ENCODE measurements around the gene DYSF. TPM values are rescaled to one million over a fixed set of nuclear protein-coding genes. Genes with fewer than 3 reads are reported as not detected.
A peak's percentile ranks its signal among the peaks of the same experiment; 100 is the strongest.

DYSF gene
- total RNA-seq, 2 donors from 2014 or later = 0.34 to 2.8 TPM

DNA sequence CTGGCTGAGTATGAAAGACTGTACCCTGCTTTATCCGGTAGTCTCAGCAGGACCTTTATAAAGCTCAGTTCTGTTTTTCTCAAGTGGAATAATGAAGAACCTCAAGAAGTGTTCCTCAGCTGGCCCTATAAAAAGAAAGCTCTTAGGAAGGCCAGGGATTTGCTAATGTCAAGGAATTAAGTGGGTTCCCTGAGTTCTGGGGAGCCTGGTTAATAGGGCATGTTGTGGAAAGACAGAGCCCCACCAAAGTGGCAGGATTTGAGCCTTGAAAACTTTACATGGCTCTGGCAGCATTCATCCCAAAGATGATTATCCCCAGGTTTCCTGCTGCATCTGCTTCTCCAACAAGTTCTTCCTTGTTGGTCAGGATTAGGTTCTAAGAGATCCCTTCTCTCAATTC is 6.9 kb upstream of the DYSF start:
- H3K4me1 Mint-ChIP-seq = peaks cover 5% of the 10 kb centered on the region
- no peaks in the 10 kb centered on the region for H3K9me3 ChIP-seq (ENCODE audit: control insufficient read depth, low read length, poor library complexity, severe bottlenecking)
- no peak for DNase-seq
- no peak overlapping the region for H3K4me3 Mint-ChIP-seq
- peaks cover 7% of the 10 kb centered on the region for H3K27me3 Mint-ChIP-seq
- no peak overlapping the region for H3K27ac Mint-ChIP-seq
- no peak for ATAC-seq
- no peaks in the 10 kb centered on the region for H3K36me3 Mint-ChIP-seq (ENCODE audit: low read depth)

DNA sequence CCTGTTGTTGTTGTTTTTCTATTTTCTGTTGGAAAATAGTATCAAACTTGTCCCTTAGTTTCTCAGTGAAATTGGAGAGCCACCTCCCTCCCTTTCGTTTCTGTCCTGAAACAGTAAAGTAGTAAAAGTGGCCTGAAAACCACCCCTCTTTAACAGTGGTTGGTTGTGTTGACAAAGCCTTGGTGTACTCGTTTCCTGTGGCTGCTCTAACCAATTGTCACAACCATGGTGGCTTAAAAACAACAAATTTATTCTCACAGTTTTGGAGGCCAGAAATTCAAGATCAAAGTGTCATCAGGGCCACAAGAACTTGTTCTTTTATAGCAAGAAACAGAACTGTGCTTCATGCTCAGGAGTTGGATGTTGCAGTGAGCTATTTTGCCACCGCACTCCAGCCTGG is 4.0 kb upstream of the DYSF start:
- Mint-ChIP-seq H3K4me1 (peaks cover 12% of the 10 kb centered on the region), H3K4me3 (no peak overlapping the region), H3K36me3 (ENCODE audit: low read depth) (no peaks in the 10 kb centered on the region), H3K27ac (no peak overlapping the region), H3K27me3 (peaks cover 22% of the 10 kb centered on the region)
- DNase-seq = no peak
- H3K9me3 ChIP-seq (ENCODE audit: control insufficient read depth, low read length, poor library complexity, severe bottlenecking) = no peaks in the 10 kb centered on the region
- ATAC-seq = no peak

DNA sequence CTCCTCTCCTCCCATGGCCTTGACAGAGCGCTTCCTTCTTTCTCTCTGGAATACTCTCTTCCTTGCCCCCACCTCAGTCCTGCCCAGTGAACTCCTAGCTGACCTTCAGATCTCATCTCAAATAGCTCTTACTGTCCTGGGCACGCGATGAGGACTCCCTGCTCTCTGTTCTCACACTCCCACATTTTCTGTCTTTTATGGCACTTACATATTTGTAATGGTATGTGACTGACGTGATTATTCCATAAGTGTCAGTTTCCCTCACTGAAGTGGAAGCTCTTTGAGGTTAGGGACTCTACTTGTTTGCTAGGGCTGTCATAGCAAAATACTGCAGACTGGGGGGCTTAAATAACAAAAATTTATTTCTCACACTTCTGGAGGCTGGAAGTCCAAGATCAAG is 1.7 kb upstream of the DYSF start:
- no peak for DNase-seq
- no peak overlapping the region for H3K27ac Mint-ChIP-seq
- no peaks in the 10 kb centered on the region for H3K9me3 ChIP-seq (ENCODE audit: control insufficient read depth, low read length, poor library complexity, severe bottlenecking)
- no peak overlapping the region for H3K4me3 Mint-ChIP-seq
- peaks cover 9% of the 10 kb centered on the region for H3K36me3 Mint-ChIP-seq (ENCODE audit: low read depth)
- H3K4me1 Mint-ChIP-seq = peaks cover 17% of the 10 kb centered on the region
- ATAC-seq = no peak
- H3K27me3 Mint-ChIP-seq = peaks cover 46% of the 10 kb centered on the region

DNA sequence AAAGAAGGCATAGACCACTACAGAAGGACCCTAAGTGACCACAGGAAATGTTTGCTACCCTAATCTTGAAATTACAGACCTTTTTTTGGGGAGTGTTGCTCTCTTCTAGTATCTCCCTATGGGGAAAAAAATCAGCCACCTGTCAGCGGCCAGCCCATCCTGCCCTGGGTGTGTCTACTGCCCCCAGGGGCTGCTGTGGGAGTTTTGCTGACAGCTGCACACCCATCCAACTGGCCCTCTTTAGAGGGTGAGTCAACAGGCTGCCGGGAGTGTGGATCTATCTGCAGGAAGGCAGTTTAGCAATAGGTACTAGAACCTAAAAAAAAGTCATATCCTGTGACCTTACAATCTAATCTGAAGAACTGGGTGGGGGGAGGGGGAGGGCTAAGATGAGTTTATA is 796 bp upstream of the DYSF start:
- no peak overlapping the region for H3K4me3 Mint-ChIP-seq

DNA sequence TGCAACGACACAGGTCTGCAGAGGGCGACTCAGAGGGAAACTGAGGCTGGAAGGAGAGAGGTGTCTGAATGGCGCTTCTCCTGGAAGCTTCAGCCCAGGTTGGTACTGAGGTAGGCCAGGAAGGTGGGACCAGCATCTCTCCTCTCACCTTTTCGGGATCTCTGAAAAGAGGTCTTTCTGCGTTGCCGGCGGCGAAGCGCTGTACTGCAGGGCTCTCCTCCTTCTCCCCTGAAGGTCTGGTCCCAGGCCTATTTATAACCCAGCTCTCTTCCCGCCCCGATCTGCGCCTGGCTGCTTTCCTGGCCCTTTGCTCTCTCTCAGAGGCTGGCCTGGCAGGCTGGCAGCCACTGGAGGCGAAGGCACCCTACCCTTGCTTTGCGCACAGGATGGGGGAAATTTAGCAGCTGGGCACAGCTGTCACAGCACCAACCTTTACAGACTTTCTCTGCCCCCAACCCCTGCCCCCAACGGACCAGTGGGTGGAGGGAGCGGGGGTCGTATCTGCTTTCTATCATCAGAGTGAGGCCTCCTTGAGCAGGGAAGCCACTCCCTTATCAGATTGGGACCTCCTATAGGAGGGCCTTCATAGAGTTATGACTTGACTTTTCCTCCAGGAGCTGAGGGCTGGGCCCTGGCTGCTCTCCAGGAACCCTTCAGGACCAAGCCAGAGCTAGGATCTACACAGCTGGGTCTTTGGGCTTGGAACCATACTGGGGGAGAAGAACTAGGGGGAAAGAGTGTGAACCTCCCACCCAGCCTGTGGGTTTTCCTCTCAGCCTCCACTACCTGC is 1.1 kb downstream of the DYSF start:
- DNase-seq = no peak
- Mint-ChIP-seq H3K27ac (no peak overlapping the region), H3K4me1 (peaks cover 17% of the 10 kb centered on the region), H3K27me3 (peaks cover 64% of the 10 kb centered on the region), H3K4me3 (peak overlapping the region; percentile 78), H3K36me3 (ENCODE audit: low read depth) (peaks cover 9% of the 10 kb centered on the region)
- ATAC-seq = no peak
- H3K9me3 ChIP-seq (ENCODE audit: control insufficient read depth, low read length, poor library complexity, severe bottlenecking) = no peaks in the 10 kb centered on the region

More for the DNA sequence above, 796 bp upstream of the DYSF start:
- Mint-ChIP-seq H3K27me3 (peaks cover 50% of the 10 kb centered on the region), H3K4me1 (peaks cover 17% of the 10 kb centered on the region), H3K36me3 (ENCODE audit: low read depth) (peaks cover 9% of the 10 kb centered on the region), H3K27ac (no peak overlapping the region)
- no peak for ATAC-seq
- H3K9me3 ChIP-seq (ENCODE audit: control insufficient read depth, low read length, poor library complexity, severe bottlenecking) = no peaks in the 10 kb centered on the region
- no peak for DNase-seq

DNA sequence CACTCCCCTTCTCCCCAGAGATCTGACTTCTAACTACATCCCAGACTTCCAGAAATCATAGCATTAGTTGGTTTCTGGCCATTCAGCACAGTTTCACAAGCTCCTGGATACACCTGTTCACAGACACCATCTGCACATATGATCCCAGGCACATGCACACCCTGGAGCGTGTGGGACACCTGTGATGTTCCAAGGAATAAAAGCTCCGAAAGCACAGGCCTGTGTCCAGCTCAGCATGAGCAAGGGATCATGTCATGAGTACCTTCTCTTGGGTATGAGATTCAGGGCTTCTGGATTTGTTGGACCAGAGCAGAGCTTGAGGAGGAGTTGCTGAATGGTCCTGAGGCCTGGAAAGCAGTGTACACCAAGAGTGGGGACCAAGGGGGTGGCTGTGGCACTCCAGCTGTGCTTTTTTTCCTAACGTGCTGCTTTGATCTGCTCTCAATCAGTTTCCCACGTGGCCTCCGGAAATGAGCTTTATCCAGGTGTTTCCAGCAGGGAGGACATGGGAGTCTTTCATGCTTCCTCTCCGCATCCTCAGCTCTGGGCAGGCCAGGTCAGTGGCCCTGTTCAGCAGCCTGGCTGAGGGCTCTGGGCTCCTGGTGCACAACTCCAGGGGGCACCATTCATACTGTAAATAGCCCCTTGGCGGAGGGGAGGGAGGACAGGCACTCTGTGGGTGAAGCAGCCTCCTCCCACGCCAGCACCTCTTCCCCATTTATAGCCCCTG is 1.8 kb downstream of the DYSF start:
- no peak for DNase-seq
- H3K4me3 Mint-ChIP-seq = peak overlapping the region; percentile 52
- ATAC-seq = no peak
- H3K27ac Mint-ChIP-seq = no peak overlapping the region
- no peaks in the 10 kb centered on the region for H3K9me3 ChIP-seq (ENCODE audit: control insufficient read depth, low read length, poor library complexity, severe bottlenecking)
- H3K4me1 Mint-ChIP-seq = peaks cover 17% of the 10 kb centered on the region
- H3K27me3 Mint-ChIP-seq = peaks cover 64% of the 10 kb centered on the region
- H3K36me3 Mint-ChIP-seq (ENCODE audit: low read depth) = peaks cover 9% of the 10 kb centered on the region

DNA sequence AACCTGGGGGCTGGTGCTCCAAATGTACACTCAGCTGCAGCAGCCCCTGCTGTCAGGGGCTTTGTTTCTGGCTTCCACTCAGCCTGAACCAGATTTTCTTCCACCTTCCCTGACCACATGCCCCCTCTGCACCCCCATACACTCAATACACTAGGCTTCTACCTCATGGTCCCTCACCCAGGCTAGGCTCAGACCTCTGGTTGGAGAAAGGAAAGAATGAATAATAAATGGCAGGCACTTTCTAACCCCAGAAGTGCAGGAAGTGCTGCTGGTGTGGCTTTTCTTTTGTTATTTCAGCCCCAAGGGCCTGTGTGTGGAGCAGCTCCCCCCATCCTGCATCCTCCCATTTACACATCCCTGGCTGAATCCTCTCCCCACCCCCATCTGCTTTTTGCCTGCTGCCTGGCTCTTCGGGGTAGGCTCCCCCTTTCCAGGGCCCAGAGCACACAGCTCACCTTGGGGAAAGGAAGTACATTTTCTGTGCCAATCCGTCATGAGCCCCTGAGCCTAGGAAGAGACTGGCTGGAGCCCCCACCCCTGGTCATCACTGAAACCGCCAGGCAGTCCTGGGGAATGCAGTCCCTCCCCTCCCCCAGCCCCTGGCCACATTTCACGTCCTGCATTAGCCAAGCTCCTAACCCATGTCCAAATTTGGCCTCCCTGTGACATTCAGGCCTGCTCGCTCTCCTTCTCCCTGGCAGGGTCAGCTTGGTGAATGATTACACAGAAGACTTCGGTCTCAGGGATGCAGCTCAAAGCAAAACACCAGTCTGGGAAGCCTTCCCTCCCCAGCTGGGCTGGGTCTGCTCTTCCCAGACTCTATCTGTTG is 2.6 kb downstream of the DYSF start:
- H3K27me3 Mint-ChIP-seq = peaks cover 63% of the 10 kb centered on the region
- no peak overlapping the region for H3K4me3 Mint-ChIP-seq
- peaks cover 17% of the 10 kb centered on the region for H3K4me1 Mint-ChIP-seq
- ATAC-seq (no peak), DNase-seq (no peak)
- no peak overlapping the region for H3K27ac Mint-ChIP-seq
- H3K9me3 ChIP-seq (ENCODE audit: control insufficient read depth, low read length, poor library complexity, severe bottlenecking) = no peaks in the 10 kb centered on the region
- peaks cover 9% of the 10 kb centered on the region for H3K36me3 Mint-ChIP-seq (ENCODE audit: low read depth)

DNA sequence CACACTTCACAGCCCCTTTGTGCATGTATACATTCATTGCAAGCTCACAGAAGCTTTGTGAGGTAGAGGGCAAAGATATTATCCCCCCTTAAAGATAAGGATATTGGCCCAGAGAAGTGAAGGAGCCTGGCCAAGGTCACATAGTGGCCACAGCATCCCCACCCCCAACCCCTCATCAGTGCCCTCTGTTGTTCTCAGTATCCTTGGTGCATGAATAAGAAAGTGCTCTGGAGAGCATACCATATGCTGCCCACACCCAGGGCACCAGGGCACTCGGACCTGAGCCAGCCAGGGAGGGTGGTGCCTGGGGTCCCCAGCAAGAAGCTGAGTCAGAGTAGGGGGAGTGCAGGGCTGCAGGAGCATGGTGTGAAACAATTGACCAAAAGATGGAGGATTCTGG is 3.3 kb downstream of the DYSF start:
- Mint-ChIP-seq H3K4me3 (no peak overlapping the region), H3K27ac (no peak overlapping the region), H3K27me3 (peaks cover 62% of the 10 kb centered on the region)

DNA sequence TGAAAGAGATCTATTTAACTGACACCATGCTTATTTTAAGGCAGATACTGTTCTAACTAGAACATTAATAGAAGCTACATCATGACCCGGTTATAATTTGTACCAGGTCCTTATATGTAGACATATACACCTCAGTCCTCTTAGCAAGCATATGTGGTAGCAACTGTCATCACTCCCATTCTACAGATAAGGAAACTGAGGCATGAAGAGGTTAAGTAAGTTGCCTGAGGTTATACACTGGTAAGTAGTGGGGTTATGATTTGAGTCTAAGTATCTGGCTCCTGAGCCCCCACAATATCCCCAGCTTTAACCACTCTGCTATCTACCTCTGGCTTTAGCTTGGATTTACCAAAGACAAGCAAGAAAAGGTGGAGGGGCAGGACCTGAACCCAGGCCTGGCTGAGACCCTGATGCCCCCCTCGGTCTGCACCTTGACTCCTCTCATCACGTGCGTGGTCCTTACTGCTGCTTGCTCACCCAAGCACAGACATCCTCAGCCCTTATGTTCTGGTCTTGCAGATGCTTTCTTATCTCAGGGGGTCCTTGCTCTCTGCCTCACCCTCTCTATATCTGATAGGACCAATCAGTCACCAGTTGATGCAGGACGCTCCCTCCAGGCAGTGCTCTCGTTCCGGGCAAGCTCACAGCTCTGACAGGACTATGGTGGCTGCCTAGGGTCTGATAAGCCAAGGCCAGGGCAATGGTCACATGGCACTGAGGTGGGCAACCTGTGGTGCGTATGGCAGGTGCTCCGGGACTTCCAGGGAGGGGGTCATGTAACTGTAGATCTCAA is 4.0 kb downstream of the DYSF start:
- DNase-seq (no peak), ATAC-seq (no peak)
- peaks cover 9% of the 10 kb centered on the region for H3K4me1 Mint-ChIP-seq
- H3K9me3 ChIP-seq (ENCODE audit: control insufficient read depth, low read length, poor library complexity, severe bottlenecking) = no peaks in the 10 kb centered on the region
- no peak overlapping the region for H3K4me3 Mint-ChIP-seq
- peaks cover 55% of the 10 kb centered on the region for H3K27me3 Mint-ChIP-seq
- no peak overlapping the region for H3K27ac Mint-ChIP-seq
- H3K36me3 Mint-ChIP-seq (ENCODE audit: low read depth) = peaks cover 12% of the 10 kb centered on the region

More for the DNA sequence above, 3.3 kb downstream of the DYSF start:
- no peaks in the 10 kb centered on the region for H3K9me3 ChIP-seq (ENCODE audit: control insufficient read depth, low read length, poor library complexity, severe bottlenecking)
- peaks cover 12% of the 10 kb centered on the region for H3K36me3 Mint-ChIP-seq (ENCODE audit: low read depth)
- peaks cover 11% of the 10 kb centered on the region for H3K4me1 Mint-ChIP-seq
- no peak for DNase-seq
- ATAC-seq = no peak

DNA sequence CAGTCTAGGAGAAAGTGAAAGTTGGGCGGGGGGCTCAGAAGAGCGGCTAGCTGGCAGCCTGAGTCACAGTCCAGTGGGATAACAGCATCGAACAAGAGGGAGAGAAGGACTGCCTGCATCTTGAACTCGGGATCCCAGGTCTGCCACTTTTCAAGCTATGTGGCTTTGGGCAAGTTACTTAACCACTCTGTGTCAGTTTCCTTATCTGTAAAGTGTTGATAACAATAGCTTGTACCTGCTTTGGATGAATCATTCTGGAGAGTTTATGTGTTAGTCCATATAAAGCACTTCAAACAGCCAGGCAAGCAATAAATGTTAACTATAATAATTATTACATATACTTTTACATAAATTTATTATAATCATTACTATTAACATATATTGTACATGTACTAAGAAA is 4.6 kb downstream of the DYSF start:
- no peak for DNase-seq
- Mint-ChIP-seq H3K4me3 (no peak overlapping the region), H3K27ac (no peak overlapping the region), H3K36me3 (ENCODE audit: low read depth) (peaks cover 12% of the 10 kb centered on the region), H3K4me1 (peaks cover 5% of the 10 kb centered on the region), H3K27me3 (peaks cover 50% of the 10 kb centered on the region)
- no peaks in the 10 kb centered on the region for H3K9me3 ChIP-seq (ENCODE audit: control insufficient read depth, low read length, poor library complexity, severe bottlenecking)
- no peak for ATAC-seq

DNA sequence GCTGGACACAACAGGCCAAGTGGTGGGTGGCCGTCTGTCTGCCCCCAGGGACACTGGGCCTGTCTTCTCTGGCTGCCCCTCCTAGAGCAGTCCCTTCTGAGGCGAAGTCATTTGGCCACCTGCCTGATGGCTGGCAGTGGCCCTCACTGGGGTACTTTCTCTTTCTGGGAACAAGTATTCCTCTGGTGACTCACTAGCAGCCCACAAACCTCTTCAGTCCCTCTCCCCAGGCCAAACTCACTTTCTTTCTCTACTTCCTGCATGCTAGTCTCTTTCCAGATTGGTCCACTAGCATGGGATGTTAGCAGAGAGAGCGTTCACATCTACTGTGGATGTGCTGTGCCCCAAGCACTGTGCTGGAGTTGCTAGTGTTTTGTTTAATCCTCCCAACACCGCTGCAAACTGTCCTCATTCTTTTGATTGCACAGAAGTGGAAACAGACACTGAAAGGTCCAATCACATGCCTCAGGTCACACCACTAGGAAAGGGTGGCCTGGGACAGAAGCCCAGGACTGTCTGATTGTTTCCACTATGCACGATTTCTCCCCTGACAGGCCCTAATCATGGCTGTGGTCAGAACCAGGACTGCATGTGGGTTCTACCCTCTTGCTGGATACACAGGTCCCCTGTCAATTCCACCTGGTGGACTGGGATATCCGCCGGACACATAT is 5.2 kb downstream of the DYSF start:
- Mint-ChIP-seq H3K27me3 (peaks cover 50% of the 10 kb centered on the region), H3K27ac (no peak overlapping the region), H3K4me3 (no peak overlapping the region), H3K36me3 (ENCODE audit: low read depth) (peaks cover 12% of the 10 kb centered on the region), H3K4me1 (peaks cover 5% of the 10 kb centered on the region)
- no peaks in the 10 kb centered on the region for H3K9me3 ChIP-seq (ENCODE audit: control insufficient read depth, low read length, poor library complexity, severe bottlenecking)
- ATAC-seq (no peak), DNase-seq (no peak)

DNA sequence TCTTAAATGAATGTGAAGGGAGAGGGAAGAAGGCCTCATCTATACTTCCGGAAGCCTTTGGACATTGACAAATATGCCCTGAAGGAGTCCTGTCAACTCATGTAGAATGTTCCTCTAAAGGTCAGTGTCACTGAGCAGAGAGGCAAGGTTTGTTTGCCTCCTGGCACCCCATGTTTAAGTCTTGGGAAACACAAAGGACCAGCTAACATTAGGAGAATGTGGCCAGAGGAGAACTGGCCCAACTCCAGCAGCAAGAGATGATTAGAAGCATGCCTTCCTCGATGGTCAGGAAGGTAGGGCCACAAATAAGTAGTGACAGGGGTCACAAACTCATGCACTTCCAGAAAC is 5.7 kb downstream of the DYSF start:
- DNase-seq (no peak), ATAC-seq (no peak)
- Mint-ChIP-seq H3K27ac (no peak overlapping the region), H3K4me3 (no peak overlapping the region), H3K27me3 (peaks cover 50% of the 10 kb centered on the region), H3K36me3 (ENCODE audit: low read depth) (peaks cover 12% of the 10 kb centered on the region), H3K4me1 (peaks cover 5% of the 10 kb centered on the region)
- no peaks in the 10 kb centered on the region for H3K9me3 ChIP-seq (ENCODE audit: control insufficient read depth, low read length, poor library complexity, severe bottlenecking)
